SW480 (cell line): ENCODE measurements around the gene PATJ.
A peak's percentile ranks its signal among the peaks of the same experiment; 100 is the strongest.
"Not testable (repeated sequence)": the region's sequence is repeated elsewhere in the genome, so short reads cannot be mapped to it uniquely, and the experiment has no call there.

Source experiments
- DNase-seq: peaks from one replicate; pipeline ENCODE4 v3.0.0-alpha.2; 2016; ENCODE audit warnings: low spot score

The PATJ gene

GRCh38 chr1:61743716-61744580 lies 1.7 kb downstream of the PATJ start:
- no peak for DNase-seq

GRCh38 chr1:61746813-61747212 lies 4.5 kb downstream of the PATJ start:
- DNase-seq, result no peak

DNA sequence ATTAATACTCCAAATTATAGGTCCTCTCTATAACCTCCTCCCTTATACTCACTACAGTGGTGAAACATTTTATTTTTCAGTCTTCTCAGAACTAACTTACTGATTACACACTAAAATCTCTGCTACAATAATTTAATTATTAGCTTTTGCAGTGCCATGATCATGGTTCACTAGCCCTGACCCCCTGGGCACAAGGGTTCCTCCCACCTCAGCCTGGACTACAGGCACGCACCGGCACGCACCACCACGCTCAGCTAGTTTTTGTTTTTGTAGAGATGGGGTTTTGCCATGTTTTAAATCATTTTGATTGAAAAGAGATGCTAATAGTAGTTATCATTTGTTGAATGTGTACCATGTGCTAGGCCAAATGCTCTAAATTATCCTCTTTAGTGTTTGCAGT lies 6.3 kb downstream of the PATJ start:
- DNase-seq, result no peak

GRCh38 chr1:61749574-61749973 lies 7.3 kb downstream of the PATJ start:
- DNase-seq, result no peak

- no peak for DNase-seq
Observed at GRCh38 chr1:61752921-61753389, 10.7 kb downstream of the PATJ start.

GRCh38 chr1:61753998-61754508 lies 11.8 kb downstream of the PATJ start:
- no peak for DNase-seq

GRCh38 chr1:61754545-61754944 lies 12.3 kb downstream of the PATJ start:
- no peak for DNase-seq

GRCh38 chr1:61756773-61757172 lies 14.5 kb downstream of the PATJ start:
- DNase-seq, result no peak

DNA sequence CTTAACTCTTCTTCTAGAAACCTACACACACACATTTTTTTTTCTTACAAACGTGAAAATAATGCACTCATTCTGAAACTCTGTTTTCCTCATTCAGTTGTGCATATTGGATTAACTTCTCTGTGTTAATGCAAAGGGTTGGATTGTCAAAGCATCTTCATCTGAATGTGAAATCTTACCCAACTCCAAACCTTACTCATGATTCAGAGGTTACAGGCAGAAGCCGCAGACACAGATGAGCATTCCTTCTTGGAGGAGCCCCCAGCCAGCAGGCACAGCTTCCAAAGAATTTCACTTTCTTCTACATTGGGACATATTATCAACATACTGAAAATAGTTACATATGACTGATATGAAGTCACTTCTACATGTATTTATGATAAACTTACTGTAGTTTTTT lies 15.7 kb downstream of the PATJ start:
- no peak for DNase-seq

- DNase-seq, result no peak
Observed at GRCh38 chr1:61770131-61770530, 27.9 kb downstream of the PATJ start.

DNA sequence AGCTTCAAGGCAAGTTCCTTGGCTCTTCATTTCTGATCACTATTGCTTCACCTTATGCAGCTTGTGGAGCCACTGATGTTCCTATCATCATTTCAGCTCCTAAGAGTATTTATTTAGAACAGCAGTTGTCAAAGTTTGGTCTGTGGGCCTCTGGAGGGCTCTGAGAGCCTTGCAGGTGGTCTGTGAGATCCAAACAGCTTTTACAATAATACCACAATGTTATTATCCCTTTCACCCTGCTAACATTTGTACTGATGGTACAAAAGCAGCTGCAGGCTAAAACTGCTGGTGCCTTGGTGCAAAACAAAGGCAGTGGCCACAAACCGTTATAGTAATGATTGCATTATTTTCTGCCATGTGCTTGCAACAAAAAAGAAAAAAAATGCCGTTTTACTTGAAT lies 33.8 kb downstream of the PATJ start:
- DNase-seq, result no peak

GRCh38 chr1:61779231-61779630 lies 37.0 kb downstream of the PATJ start:
- DNase-seq, result no peak

- peak; percentile 48 for DNase-seq
Observed at GRCh38 chr1:61781151-61781550, 38.9 kb downstream of the PATJ start.

GRCh38 chr1:61782771-61783170 lies 40.5 kb downstream of the PATJ start:
- DNase-seq, result peak; percentile 95

- DNase-seq, result no peak
Observed at GRCh38 chr1:61784726-61785125, 42.4 kb downstream of the PATJ start.

DNA sequence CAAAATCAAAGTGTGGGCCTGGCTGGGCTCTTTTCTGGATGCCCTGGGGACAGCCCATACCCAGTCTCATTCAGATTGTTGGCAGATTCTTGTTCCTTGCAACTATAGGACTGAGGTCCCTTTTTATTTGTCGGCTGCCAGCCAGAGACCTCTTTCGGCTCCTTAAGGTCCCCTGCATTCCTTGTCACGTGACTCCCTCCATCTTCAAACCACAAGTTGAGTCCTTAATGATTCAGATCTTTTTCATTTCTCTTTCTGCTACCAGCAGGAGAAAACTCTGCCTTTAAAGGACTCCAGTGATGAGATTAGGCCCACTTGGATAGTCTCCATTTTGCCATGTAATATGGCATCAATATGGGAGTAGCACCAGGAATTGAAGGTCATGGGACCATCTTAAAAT lies 48.6 kb downstream of the PATJ start:
- no peak for DNase-seq

DNA sequence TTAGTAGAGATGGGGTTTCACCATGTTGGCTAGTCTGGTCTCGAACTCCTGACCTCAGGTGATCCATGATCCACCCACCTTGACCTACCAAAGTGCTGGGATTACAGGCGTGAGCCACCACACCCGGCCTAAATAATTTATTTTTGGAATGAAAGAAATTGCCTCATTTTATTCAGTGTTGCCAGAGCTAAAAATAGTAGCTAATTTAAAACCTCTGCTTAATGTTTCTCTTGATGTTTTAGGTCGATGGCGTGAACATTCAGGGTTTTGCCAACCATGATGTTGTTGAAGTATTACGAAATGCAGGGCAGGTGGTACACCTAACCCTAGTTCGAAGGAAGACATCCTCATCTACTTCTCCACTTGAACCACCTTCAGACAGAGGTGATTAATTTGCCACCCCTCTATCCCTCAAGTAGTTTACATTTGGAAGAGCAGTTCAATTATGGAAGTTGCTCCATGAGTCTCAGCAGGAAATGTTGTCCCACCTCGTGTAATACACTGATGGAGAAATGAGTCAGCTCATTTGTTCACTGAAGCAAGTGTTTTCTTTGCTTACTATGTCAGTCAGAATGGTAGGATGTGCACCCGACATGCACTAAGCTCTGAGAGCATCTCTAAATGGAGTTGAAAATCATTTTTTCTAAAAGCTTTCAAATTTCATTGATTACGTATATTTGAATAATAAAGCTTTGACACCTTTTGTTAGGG lies 54.9 kb downstream of the PATJ start:
- no peak for DNase-seq

DNA sequence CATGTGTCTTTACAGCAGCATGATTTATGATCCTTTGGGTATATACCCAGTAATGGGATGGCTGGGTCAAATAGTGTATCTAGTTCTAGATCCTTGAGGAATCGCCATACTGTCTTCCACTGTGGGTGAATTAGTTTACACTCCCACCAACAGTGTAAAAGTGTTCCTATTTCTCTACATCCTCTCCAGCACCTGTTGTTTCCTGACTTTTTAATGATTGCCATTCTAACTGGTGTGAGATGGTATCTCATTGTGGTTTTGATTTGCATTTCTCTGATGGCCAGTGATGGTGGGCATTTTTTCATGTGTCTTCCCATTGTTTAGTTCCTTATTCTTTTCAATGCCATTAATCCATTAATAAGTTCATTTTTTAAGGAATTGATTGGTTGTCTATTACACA lies 58.8 kb downstream of the PATJ start:
- DNase-seq, result not testable (repeated sequence)

- DNase-seq, result no peak
Observed at GRCh38 chr1:61807606-61808140, 65.4 kb downstream of the PATJ start.

- DNase-seq, result no peak
Observed at GRCh38 chr1:61808321-61808720, 66.0 kb downstream of the PATJ start.

GRCh38 chr1:61808968-61809367 lies 66.7 kb downstream of the PATJ start:
- no peak for DNase-seq

DNA sequence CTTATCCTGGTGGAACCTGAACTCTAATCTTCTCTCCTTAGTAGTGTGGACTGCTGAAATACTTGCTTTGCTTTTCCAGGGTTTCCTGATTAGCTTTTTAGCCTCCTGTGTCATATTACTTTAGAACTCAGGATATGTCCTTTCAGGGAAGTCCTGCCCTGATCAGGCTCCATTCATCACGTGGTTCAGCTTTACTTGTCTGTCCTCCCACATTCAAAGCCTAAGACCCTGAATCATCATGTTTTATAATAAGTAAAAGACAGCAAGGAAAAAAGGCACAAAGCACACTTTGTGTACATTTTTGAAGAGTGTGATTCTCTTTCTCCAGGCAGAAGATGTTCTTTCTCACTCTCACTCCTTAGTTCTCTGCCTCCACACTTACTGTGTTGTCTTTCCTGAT lies 70.6 kb downstream of the PATJ start:
- no peak for DNase-seq

DNA sequence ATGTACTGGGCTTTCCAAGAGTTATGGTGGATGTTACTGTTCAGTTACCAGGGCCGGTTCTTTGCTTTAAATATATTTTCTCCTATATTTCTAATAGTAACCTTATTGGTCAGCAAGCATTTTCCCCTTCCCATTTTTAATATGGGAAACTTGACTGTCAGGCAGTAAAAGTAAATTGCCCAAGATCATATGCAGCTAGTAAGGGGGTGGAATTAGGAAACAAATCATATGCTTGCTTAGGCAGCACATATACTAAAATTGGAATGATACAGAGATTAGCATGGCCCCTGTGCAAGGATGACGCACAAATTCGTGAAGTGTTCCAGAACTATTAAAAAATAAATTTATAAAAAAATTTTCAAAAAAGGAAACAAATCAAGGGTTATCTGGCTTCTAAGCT lies 73.9 kb downstream of the PATJ start:
- DNase-seq, result no peak
